ENCODE measurements around the gene PRSS1.
"Not testable (repeated sequence)": the region's sequence is repeated elsewhere in the genome, so short reads cannot be mapped to it uniquely, and the experiment has no call there.

The PRSS1 gene

GRCh38 chr7:142776206-142776844 lies 27.1 kb downstream of the PRSS1 start:
- no peak overlapping the region for H3K4me3 ChIP-seq (ENCODE audit: low read length)
- no peak for TF ChIP-seq CTCF (conservative IDR thresholded peaks at IDR 0.05; ENCODE audit: low read length)
- DNase-seq (ENCODE audit: low read depth): peak; percentile 63

- DNase-seq (ENCODE audit: low read depth); H3K4me3 ChIP-seq (ENCODE audit: low read length): not testable (repeated sequence)
These were observed 27.6 kb downstream of the PRSS1 start for GRCh38 chr7:142776845-142777225.

- TF ChIP-seq CTCF (conservative IDR thresholded peaks at IDR 0.05; ENCODE audit: low read length): no peak
- no peak overlapping the region for H3K4me3 ChIP-seq (ENCODE audit: low read length)
- DNase-seq (ENCODE audit: low read depth): no peak
These were observed 28.0 kb downstream of the PRSS1 start for GRCh38 chr7:142777318-142777717.

- peak; percentile 97 for TF ChIP-seq CTCF (conservative IDR thresholded peaks at IDR 0.05; ENCODE audit: low read length)
- H3K4me3 ChIP-seq (ENCODE audit: low read length): peak overlapping the region; percentile 54
- peak; percentile 89 for DNase-seq (ENCODE audit: low read depth)
These were observed 33.9 kb downstream of the PRSS1 start for GRCh38 chr7:142782922-142783900.

- TF ChIP-seq CTCF (conservative IDR thresholded peaks at IDR 0.05; ENCODE audit: low read length): no peak
- no peak overlapping the region for H3K4me3 ChIP-seq (ENCODE audit: low read length)
- DNase-seq (ENCODE audit: low read depth): no peak
These were observed 34.8 kb downstream of the PRSS1 start for GRCh38 chr7:142784096-142784495.

GRCh38 chr7:142784716-142785115 lies 35.4 kb downstream of the PRSS1 start:
- no peak for TF ChIP-seq CTCF (conservative IDR thresholded peaks at IDR 0.05; ENCODE audit: low read length)
- no peak for DNase-seq (ENCODE audit: low read depth)
- no peak overlapping the region for H3K4me3 ChIP-seq (ENCODE audit: low read length)

GRCh38 chr7:142785841-142786250 lies 36.6 kb downstream of the PRSS1 start:
- TF ChIP-seq CTCF (conservative IDR thresholded peaks at IDR 0.05; ENCODE audit: low read length): no peak
- no peak for DNase-seq (ENCODE audit: low read depth)

More at GRCh38 chr7:142785841-142786250, 36.6 kb downstream of the PRSS1 start:
- H3K4me3 ChIP-seq (ENCODE audit: low read length): no peak overlapping the region

All from AG10803 (cell line).